UCSD-AML1 (cell line): Measurements from ENCODE around the gene C1orf105.

ENCODE experiments used
- DNase-seq: peaks from one replicate; lab custom pipeline; 2025; ENCODE audit not compliant: unreplicated experiment; lab: John Stamatoyannopoulos, UW

The C1orf105 gene

DNA sequence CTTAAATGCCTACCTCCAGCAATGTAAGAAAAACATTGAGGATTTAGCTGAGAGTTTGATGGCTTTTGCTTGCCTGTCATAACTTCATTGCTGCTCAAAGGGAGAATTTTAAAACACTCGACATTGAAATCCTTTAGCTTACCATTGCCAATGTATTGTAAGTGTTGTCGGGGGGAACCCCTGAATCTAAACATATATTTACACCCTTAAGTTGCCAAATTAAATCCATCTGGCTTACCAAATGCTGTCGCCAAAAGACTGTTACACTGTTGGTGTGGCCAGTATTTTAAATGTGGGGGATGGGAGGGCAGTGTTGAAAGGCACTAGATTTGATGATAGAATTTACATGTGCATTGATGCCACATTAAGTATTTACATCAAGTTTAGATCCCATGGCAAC, 24.9 kb upstream of the C1orf105 start:
- no peak for DNase-seq

DNA sequence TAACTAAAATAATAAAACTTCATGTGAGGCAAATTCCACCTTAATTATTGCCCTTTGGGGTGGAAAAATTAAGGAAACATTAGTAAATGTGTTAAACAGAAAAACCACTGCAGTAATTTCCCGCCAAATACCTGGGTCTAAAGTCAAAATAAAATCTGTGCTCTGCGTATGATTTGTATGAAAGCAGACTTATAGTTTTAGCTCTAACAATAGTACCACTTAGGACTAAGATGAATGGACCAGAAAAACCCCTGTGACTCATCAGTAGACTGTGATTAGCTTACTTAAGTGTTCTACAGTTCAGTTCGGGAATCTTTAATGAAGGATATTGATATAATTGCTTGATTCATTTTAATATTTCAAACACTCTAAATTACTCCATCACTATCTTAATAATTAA, 23.3 kb upstream of the C1orf105 start:
- DNase-seq: no peak

DNA sequence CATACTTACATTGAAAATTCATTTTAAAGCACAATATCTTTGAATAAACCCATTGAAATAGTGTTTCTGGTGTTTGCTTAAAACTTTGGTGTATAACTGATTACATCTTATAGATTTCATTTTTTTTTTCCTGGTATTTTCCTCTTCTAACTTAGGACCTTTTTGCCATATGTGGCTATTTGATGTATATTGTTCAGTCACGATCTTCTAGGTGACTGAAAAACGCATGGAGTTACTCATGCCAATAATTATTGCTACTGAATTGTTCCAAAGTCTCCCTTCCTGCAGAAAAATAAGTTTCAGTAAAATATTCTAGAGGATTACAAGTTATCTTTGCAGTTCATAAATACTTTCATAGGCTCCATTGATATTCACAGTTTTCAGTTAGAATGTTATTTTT, 22.9 kb upstream of the C1orf105 start:
- DNase-seq: no peak

DNA sequence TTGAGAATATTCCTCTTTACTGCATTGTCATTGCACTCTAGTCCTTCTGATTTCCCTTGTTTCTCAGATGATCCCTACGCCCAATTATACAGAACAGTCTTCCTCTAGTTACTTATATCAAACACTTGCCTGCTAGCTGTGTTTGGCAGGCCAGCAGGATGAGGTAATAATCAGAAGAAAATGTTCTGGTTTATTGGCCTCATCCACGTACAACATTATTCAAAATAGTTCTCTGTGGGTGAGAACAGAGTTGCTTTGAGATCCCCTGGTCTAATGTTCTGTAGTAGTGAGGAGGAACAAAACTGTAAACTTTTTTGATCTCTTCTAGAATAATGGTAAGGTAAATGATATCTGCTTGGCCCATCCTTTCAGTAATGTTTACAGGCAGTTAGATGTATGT, 22.3 kb upstream of the C1orf105 start:
- DNase-seq: no peak

DNA sequence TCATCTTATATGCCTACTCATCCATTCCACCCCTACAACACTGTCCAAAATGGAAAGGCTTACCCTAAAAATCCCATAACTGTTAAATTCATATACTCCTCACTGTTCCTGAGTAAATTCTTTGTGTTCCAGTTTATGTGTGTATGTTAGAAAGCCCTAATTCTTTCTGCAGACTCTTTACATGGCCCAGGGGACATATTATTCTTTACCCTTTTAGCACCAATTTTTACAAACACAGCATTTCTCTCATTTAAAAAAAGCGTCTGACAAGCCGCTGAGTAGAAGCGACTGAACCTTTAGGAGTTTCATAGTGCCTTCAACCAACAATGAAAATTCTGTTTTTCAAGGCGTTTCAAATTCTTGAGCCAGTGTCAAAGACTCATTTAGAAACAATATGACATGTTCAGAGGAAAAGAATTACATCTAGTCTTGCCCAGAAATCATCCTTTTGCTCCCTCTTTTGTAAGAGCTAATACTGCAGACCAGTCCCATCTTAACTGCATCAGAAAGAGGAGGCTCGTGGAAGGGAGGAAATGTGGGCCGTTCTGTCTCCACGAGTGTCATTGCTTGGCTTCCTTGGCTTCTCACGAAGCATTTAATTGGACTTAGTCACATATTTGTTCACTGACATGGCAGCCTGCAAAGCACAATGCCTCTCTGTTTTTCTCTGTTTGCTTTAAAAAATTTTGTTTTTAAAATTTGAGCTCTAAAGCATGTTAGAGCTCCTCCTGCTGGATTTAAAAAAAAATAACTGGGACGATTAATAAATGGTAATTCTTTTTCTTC, 21.3 kb upstream of the C1orf105 start:
- peak; percentile 16 for DNase-seq

DNA sequence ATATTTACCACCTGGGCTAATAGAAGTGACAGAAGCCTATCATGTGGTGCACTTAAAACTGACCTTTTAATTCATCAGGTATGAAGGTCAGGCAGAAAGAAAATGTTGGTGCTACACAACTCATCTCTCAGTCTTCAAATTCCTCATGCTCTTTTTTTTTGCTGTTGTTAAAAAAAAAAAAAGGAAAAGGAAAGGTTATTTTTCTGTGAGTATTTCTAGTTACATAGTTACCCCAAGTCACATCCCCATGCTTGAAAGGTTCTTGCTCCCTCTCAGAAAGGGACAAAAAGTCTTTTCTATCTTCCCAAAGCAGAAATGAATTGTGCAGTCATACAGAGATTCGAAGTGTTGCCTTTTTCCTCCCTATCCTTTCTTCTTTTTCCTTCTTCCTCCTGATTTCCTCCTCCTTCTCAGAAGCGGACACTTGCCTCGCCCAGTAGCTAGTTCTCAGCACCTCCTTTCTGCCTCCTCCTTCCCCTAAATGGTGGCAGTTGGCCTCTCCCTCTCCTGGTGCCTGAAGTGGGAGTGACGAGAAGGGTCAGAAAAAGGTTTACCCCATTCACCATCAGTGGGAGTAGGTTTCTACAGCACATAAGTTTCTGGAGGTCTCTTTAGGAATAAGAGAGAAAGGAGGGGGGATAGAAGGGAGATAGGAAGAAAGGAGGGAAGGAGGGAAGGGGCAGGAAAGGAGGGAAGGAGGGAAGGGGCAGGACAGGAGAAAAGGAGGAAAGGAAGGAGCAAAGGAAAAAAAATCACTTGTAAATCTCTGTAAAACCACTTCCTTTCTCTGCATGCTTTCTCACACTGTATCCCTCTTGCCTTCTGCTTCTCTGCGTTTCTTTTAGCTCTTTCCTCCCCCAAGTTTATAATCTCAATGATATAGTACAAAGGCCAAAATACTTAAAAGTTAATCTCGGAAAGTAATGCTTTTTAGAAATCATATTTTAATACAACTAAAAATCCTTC, 20.4 kb upstream of the C1orf105 start:
- no peak for DNase-seq

DNA sequence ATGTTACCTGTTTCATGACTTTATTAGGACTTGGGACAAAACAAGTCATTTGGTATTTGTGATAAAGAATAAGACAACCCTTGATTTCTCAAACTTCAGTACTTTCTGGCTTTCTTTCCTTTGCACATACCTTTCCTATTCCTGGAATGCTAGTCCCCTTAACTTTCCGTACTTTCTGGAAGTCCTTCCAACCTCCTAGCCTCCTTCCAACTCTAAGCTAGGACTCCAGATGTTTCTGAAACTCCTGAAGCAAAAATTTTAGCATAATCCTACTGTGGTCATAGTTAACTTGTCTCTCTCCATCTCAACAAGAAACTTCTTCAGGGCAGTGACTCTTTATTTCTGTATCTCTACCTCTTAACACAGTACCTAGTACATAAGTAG, 19.8 kb upstream of the C1orf105 start:
- no peak for DNase-seq

DNA sequence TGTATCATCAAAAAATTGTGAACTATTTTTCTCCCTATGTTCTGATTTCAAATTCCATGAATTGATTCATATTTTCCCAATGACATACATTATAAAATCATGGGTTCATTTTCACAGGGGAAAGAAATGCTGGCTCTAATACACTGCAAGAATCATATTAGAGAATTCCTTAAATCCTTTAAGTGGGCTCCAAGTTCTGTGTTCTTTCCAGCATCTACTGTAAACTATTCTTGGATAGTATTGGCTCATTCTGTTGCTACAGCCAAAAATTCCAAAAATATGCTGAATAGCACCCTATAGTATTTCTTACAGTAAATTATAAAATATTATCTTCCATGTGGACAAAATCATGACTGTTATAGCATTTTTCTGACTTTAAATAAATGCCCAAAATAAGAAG, 19.0 kb upstream of the C1orf105 start:
- no peak for DNase-seq

DNA sequence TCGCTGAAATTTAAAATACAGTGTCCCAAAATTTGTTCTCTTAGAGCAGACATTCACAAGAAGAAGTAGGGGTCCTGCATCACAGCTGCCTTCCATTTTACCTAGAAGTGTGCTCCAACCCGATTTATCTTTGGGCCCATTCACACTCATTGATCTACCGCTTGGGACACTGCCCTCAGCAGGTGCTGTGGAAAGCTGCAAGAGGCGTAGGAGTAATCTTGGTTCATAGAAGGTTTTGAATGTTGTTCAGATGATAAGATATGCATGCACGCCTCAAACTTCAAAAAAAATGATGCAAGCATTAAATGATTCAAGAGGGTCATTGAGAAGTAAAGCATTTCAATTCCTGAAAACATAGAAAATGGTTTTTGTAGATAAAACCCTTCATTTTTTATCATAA, 18.6 kb upstream of the C1orf105 start:
- DNase-seq: no peak

DNA sequence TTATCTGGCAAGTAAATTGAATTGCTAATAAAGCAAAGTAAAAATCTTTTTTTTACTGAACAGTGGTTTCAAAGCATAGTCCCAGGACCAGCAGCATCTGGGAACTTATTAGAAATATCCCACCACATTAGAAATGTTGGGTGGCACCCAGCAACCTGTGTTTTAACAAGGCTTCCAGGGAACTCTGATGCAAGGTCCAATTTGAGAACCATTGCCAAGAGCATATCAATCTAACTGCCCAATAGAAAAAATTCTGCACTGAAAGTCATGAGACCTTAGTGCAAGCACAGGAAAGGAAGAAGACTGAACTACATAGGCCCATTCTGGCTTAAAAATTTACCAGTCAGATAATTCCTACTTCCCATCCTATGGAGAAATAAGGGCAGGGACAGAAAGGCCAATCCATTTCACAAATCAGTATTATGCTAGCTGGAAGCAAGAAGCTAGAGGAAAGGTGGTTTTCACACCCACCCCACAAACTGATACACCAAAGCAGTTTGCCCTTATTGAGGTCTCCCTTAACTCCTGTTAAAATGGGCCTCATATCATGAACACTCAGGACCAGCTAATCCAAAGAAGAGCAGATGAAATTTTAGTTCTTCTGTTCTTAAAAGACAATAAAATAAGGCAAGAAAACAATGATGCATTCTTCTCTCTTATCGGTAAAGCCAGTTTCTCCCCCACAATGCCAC, 17.5 kb upstream of the C1orf105 start:
- no peak for DNase-seq

DNA sequence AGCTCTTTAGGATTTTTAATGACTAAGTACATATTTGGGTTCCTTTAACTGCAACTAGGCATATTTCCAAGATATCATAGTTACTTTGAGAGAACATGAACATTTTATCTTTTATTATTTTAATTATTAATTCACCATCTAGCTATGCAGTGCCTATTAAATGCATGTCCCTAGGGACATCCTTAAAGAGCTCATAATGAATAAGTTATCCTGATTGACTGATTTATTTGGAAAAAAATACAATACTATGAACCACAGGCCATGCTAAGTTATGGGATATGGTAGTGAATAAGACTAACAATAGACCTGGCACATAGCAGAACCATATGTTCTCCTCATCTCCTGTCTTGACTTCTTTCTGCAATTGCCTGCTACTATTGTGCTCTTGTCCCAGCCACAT, 16.4 kb upstream of the C1orf105 start:
- no peak for DNase-seq

DNA sequence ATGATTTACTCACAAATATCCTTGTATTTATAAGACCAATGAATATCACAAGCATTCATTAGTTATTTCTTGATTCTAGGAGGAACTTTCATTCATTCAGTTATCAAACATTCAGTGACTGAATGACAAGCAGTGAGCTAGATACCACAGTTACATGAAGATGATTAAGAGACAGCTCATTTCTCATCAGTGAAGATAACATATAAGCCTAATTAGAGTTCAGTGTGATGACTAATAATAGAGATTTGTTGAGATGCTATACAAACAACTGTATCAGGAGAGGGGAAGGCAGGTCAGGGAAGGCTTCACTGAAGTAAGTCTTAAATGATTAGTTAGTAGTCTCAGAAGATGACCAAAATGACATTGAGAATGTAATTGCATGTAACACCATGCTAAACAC, 14.6 kb upstream of the C1orf105 start:
- DNase-seq: no peak

DNA sequence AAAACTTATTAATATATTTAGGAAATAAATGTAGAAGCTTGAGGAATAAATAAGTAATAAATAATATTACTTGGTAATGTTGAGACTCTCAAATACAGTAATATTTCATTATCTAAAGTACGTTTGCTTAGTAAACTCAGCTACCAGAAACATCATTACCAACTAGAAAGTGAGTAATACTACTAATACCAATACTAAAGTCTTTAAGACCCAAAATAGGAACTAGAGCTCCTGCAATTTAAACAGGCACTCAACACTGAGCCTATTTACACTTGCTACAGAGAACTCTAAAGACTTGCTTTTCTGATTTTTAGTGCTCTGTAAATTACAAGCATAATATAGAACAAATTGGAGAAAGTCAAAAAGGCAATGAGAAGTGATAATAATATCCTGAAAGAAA, 13.5 kb upstream of the C1orf105 start:
- DNase-seq: no peak

DNA sequence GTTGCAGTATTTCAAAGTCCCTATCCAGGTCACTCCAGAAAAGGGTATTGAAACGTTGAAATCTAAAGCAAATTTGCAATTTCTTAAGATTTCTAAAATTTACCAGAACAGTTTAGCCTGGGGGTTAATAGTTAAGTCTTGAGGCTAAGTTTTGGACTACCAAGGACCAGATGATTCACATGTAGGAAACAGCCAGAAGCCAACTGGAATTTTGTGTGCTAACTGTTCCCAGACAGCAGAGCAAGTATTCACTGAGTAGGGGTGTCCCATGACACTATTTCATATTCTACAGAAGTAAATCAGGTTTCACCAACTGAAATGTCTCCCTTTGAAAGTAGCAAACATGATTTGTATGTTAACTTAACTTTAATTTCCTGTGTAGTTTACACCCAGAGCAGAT, 11.5 kb upstream of the C1orf105 start:
- no peak for DNase-seq

DNA sequence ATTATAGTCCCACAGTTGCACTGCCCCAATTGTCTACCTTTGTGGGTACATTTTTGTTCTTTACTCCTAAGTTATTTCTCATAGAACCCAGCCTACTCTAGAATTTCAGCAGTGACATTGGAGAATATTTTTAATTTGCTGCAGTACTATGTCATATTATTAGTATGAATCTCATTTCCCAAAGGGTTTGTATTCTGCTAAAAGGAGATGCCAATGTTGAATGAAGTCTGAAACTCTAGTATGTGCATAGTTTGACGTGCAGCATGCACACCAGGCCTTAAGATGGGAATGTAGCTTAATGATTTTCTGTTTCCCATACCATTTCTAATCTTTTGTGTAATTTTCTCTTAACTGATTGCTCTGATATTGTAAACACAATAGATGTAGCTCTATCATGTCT, 10.5 kb upstream of the C1orf105 start:
- no peak for DNase-seq

DNA sequence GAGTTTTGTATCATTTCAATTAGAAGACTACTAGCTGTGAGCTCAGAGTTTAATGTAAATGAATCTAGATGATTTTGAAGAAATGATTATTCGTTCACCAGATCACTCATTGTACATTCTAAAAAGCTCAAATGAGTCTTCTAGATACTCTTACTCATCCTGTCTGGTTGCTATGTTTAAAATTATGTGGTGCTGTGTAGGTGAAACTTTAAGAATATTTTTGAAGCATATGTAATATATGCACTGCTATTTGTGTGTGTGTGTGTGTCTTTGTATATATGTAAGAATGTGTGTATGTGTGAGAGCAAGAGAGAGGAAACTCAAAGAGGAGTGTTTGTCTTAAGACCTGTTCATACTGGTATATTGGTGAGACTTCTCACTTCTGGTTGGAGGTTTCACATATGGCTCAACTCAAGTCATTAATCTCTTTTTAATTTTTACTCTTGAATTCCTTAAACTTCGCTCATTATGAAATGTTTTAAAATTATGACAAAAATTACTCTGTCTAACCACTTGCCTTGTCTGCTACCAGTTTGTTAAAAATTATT, 8.6 kb upstream of the C1orf105 start:
- DNase-seq: no peak

DNA sequence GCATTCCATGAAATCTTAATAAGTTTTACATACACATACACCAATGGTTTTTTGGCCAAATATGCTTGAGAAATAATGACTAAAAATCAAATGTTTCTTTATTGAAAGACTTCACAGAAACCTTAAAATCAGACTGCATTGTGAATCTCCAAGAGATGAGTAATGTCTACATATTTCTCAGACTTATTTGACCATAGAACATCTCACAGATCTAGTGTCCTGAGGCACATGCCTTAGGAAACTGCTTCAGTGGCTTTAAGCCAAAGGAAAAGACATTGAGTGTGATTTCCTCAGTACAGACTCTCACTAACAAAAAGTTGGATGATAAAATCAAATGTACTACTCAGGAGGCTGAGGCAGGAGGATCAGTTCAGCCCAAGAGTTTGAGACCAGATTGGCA, 6.2 kb upstream of the C1orf105 start:
- no peak for DNase-seq

DNA sequence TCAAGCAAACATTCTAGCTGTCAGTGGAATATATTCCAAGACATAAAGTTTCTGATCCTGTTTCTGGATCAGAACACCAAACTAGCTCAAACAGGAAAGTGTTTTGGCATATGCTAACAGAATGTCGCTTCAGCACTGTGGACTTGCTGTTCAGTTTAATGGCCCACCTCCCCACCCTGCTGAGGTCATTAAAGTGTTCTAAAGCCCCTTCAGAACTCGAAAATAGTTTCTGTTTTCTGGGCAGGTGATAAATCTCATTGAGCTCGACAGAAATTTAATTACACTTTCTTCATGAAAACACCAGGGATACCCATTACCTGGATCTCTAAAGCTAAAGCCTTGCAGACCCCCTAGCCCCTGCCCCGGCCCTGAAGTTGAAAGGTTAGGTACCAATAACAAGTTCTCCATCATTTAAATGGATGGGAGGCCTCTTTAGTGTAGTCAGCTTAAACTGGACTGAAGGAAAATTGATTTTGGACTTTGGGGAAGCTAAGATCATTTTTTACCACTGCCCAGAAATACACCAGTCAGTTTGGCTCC, 3.9 kb upstream of the C1orf105 start:
- DNase-seq: no peak

DNA sequence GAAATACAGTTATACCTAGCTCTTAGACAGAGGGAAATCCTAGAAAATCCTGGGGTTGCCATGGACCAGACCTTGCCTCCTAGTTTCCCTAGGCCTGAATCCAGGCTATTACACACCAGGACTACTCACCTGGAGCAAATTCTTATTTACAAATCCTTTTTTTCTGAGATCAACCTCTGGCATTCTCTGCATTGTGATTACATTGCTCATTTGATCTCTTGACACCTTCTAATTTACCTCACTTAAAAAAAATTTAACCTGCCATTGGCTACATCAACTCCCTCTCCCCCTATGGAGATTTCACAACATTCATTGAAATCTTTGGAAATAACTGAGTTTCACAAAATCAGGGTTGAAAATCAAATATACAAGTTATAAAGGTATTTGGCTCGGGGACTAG, 2.9 kb upstream of the C1orf105 start:
- no peak for DNase-seq

DNA sequence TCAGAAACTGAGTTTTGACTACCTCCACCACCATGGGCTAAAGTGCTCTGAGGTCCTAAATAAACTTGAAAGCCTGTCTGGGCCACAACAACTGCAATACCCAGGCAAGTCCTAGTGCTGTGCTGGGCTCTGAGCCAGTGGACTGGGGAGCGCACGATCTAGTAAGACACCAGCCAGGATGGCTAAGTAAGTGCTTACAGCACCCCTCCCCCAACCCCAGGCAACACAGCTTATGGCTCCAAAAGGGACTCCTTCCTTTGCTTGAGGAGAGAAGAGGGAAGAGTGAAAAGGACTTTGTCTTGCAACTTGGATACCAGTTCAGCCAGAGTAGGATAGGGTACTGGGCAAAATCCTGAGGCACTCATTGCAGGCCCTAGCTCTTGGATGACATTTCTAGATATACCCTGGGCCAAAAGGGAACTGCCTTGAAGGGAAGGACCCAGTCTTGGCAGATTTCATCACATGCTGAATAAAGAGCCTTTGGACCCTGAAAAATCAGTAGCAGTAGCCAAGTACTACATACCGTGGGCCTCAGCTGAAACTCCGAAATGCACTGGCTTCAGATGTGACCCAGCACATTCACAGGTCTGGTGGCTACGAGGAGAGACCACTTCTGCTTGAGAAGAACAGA, 1.6 kb downstream of the C1orf105 start:
- no peak for DNase-seq

DNA sequence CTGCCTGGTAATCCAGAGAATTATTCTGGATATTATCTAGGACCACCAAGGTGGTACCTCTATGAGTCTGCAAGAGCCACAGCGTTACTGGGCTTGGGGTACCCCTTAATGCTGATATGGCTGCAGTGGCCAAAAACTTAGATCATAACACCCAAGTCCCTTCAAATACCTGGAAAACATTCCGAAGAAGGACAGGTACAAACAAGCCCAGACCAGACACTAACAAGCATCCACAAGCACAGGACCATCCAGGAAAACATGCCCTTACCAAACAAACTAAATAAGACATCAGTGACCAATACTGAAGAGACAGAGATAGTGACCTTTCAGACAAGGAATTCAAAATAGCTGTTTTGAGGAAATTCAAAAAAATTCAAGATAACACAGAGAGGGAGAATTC, 2.9 kb downstream of the C1orf105 start:
- DNase-seq: no peak
